GM06990 (cell line): ENCODE results near the gene TMEM107.

Source experiments
- DNase-seq: peaks from one replicate; pipeline ENCODE4 v3.0.0-alpha.2; 2011; ENCODE audit not compliant: insufficient read length; ENCODE audit errors: extremely low read depth
- H3K27me3 ChIP-seq: replicated peaks from 2 replicates; pipeline ENCODE4 v1.6.0; 2011; ENCODE audit warnings: low read length; ENCODE audit not compliant: control insufficient read depth, insufficient read depth
- H3K36me3 ChIP-seq: 2 replicates; pipeline ENCODE4 v1.5.1; 2011; ENCODE audit warnings: low read length; ENCODE audit not compliant: control insufficient read depth, insufficient read depth
- H3K4me3 ChIP-seq: replicated peaks from 2 replicates; pipeline ENCODE4 v1.5.1; 2011; ENCODE audit warnings: low read depth, mild to moderate bottlenecking, control low read depth, low read length
- CTCF ChIP-seq: IDR thresholded peaks from 2 replicates; pipeline ENCODE4 v1.5.1; 2011; ENCODE audit warnings: low read length, control low read depth, mild to moderate bottlenecking, inconsistent platforms; ENCODE audit not compliant: insufficient read depth, poor library complexity, severe bottlenecking

Gene TMEM107

GRCh38 chr17:8141045-8141444 lies 35.1 kb downstream of the TMEM107 start:
- no peaks in the 10 kb centered on the region for H3K27me3 ChIP-seq
- H3K4me3 ChIP-seq = no peak overlapping the region
- no peak for TF ChIP-seq CTCF
- H3K36me3 ChIP-seq = peaks cover 40% of the 10 kb centered on the region
- DNase-seq = no peak

- TF ChIP-seq CTCF = no peak
- Histone ChIP-seq H3K36me3 (peaks cover 35% of the 10 kb centered on the region), H3K27me3 (no peaks in the 10 kb centered on the region), H3K4me3 (no peak overlapping the region)
- no peak for DNase-seq
These were observed 35.8 kb downstream of the TMEM107 start for GRCh38 chr17:8140065-8141029.

GRCh38 chr17:8138672-8139371 lies 37.4 kb downstream of the TMEM107 start:
- H3K27me3 ChIP-seq = no peaks in the 10 kb centered on the region
- peak; percentile 84 for TF ChIP-seq CTCF
- H3K36me3 ChIP-seq = peaks cover 25% of the 10 kb centered on the region
- peak overlapping the region; percentile 67 for H3K4me3 ChIP-seq
- peak; percentile 96 for DNase-seq

GRCh38 chr17:8138374-8138671 lies 37.9 kb downstream of the TMEM107 start:
- H3K36me3 ChIP-seq = peaks cover 23% of the 10 kb centered on the region
- no peak for DNase-seq
- peak overlapping the region; percentile 57 for H3K4me3 ChIP-seq
- no peak for TF ChIP-seq CTCF
- no peaks in the 10 kb centered on the region for H3K27me3 ChIP-seq

GRCh38 chr17:8137645-8138373 lies 38.4 kb downstream of the TMEM107 start:
- TF ChIP-seq CTCF = no peak
- H3K36me3 ChIP-seq = peaks cover 19% of the 10 kb centered on the region
- no peak for DNase-seq

More at GRCh38 chr17:8137645-8138373, 38.4 kb downstream of the TMEM107 start:
- H3K27me3 ChIP-seq = no peaks in the 10 kb centered on the region
- peak overlapping the region; percentile 57 for H3K4me3 ChIP-seq
